ENCODE data around the gene PLEKHA5. TPM values are rescaled to one million over a fixed set of nuclear protein-coding genes. Genes with fewer than 3 reads are reported as not detected.
"Not testable (repeated sequence)": the region's sequence is repeated elsewhere in the genome, so short reads cannot be mapped to it uniquely, and the experiment has no call there.

Gene PLEKHA5
- total RNA-seq, 2 experiments from 2014 or later = 2.1 to 3.2 TPM

DNA sequence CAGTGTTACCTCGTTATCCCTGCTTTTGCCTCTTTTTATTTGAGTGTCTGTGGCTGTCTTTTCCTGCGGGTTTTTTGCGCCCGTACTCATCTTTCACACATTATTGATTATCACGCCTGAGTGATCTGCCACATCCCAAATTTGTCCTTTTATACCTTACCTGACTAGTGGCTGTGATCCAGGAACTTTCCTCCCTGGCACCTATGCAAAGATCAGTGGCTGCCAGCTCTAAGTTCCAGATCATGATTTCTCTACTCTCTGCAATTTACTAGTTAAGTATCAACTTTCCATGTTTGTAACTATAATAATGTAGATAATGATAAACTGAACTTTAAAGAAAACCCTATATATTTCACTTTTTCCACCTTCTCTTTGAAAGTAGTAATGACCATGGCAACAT is 36.9 kb downstream of the PLEKHA5 start:
- Mint-ChIP-seq H3K4me3 (no peak overlapping the region), H3K27me3 (no peaks in the 10 kb centered on the region), H3K36me3 (ENCODE audit: low read depth) (no peaks in the 10 kb centered on the region), H3K27ac (no peak overlapping the region), H3K9me3 (no peaks in the 10 kb centered on the region), H3K4me1 (ENCODE audit: low read depth) (no peaks in the 10 kb centered on the region)
- POLR2A ChIA-PET = no interaction called here
- TF ChIP-seq, protein P1, sequence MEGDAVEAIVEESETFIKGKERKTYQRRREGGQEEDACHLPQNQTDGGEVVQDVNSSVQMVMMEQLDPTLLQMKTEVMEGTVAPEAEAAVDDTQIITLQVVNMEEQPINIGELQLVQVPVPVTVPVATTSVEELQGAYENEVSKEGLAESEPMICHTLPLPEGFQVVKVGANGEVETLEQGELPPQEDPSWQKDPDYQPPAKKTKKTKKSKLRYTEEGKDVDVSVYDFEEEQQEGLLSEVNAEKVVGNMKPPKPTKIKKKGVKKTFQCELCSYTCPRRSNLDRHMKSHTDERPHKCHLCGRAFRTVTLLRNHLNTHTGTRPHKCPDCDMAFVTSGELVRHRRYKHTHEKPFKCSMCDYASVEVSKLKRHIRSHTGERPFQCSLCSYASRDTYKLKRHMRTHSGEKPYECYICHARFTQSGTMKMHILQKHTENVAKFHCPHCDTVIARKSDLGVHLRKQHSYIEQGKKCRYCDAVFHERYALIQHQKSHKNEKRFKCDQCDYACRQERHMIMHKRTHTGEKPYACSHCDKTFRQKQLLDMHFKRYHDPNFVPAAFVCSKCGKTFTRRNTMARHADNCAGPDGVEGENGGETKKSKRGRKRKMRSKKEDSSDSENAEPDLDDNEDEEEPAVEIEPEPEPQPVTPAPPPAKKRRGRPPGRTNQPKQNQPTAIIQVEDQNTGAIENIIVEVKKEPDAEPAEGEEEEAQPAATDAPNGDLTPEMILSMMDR (IDR thresholded peaks at IDR 0.05) = no peak
- ATAC-seq (no peak), DNase-seq (no peak)
- intact Hi-C loops (cut with micrococcal nuclease) = no loop called here
- CTCF ChIA-PET = no interaction called here

DNA sequence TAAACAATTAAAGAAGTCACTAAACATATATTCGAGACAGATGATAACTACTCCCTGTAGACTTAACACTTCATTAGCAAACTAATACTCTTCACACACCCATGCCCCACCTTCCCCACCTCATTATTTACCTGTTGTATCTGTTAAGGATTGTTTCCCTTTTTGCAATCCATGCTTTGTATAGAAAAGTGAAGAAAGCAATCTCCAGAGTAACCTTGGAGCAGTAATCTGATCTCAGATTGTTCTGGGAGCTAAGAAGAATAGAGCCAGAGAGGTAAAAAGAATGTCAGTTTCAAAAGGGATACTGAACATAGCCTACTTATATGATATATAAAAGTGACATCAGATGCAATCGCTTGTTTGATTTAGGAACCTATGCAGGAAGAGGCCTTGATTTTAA is 37.4 kb downstream of the PLEKHA5 start:
- H3K27me3 Mint-ChIP-seq = no peaks in the 10 kb centered on the region
- TF ChIP-seq, protein P1 (IDR thresholded peaks at IDR 0.05) = no peak
- H3K4me1 Mint-ChIP-seq (ENCODE audit: low read depth) = no peaks in the 10 kb centered on the region
- ATAC-seq = no peak
- ChIA-PET CTCF (no interaction called here), POLR2A (no interaction called here)
- no peaks in the 10 kb centered on the region for H3K9me3 Mint-ChIP-seq
- no peaks in the 10 kb centered on the region for H3K36me3 Mint-ChIP-seq (ENCODE audit: low read depth)
- H3K4me3 Mint-ChIP-seq = no peak overlapping the region
- intact Hi-C loops (cut with micrococcal nuclease) = no loop called here
- no peak overlapping the region for H3K27ac Mint-ChIP-seq
- no peak for DNase-seq

DNA sequence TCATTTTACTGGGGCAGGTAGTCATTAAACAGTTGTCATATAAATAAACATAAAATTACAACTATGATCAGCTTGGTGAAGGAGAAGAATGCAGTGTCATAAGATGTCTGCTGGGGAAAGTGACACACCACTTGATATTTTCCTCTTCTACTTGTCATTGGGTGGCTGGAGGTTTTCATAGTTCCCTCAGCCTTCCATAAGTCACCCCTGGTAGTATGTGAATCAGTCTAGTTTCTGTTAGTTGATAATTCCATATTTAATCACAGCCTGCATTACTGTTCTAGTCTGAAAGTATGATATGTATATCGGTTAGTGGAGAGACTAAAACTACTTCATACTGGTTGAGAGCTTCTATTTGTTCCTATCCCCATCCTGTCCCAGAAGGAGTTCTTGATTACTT is 38.2 kb downstream of the PLEKHA5 start:
- ChIA-PET CTCF (no interaction called here), POLR2A (no interaction called here)
- Mint-ChIP-seq H3K27me3 (no peaks in the 10 kb centered on the region), H3K9me3 (no peaks in the 10 kb centered on the region), H3K4me1 (ENCODE audit: low read depth) (no peaks in the 10 kb centered on the region), H3K27ac (no peak overlapping the region), H3K36me3 (ENCODE audit: low read depth) (no peaks in the 10 kb centered on the region), H3K4me3 (no peak overlapping the region)
- TF ChIP-seq, protein P1 (IDR thresholded peaks at IDR 0.05) = no peak
- ATAC-seq (no peak), DNase-seq (no peak)
- intact Hi-C loops (cut with micrococcal nuclease) = no loop called here

GRCh38 chr12:19168644-19169043 is 39.1 kb downstream of the PLEKHA5 start:
- Mint-ChIP-seq H3K4me1 (ENCODE audit: low read depth) (no peaks in the 10 kb centered on the region), H3K27me3 (no peaks in the 10 kb centered on the region), H3K9me3 (no peaks in the 10 kb centered on the region), H3K27ac (no peak overlapping the region), H3K4me3 (no peak overlapping the region), H3K36me3 (ENCODE audit: low read depth) (no peaks in the 10 kb centered on the region)
- TF ChIP-seq, protein P1 (IDR thresholded peaks at IDR 0.05) = no peak
- ChIA-PET POLR2A (no interaction called here), CTCF (no interaction called here)
- DNase-seq = no peak
- intact Hi-C loops (cut with micrococcal nuclease) = no loop called here
- no peak for ATAC-seq

GRCh38 chr12:19169222-19169621 is 39.7 kb downstream of the PLEKHA5 start:
- ATAC-seq = no peak
- H3K9me3 Mint-ChIP-seq = no peaks in the 10 kb centered on the region
- intact Hi-C loops (cut with micrococcal nuclease) = no loop called here
- no peak for DNase-seq
- CTCF ChIA-PET = no interaction called here
- H3K4me3 Mint-ChIP-seq = no peak overlapping the region
- POLR2A ChIA-PET = no interaction called here
- H3K4me1 Mint-ChIP-seq (ENCODE audit: low read depth) = no peaks in the 10 kb centered on the region
- TF ChIP-seq, protein P1 (IDR thresholded peaks at IDR 0.05) = no peak
- no peak overlapping the region for H3K27ac Mint-ChIP-seq
- no peaks in the 10 kb centered on the region for H3K27me3 Mint-ChIP-seq
- no peaks in the 10 kb centered on the region for H3K36me3 Mint-ChIP-seq (ENCODE audit: low read depth)

- H3K27ac Mint-ChIP-seq; H3K27me3 Mint-ChIP-seq; H3K9me3 Mint-ChIP-seq; ATAC-seq; POLR2A ChIA-PET; H3K4me3 Mint-ChIP-seq; DNase-seq; intact Hi-C loops (cut with micrococcal nuclease); H3K36me3 Mint-ChIP-seq (ENCODE audit: low read depth); H3K4me1 Mint-ChIP-seq (ENCODE audit: low read depth): not testable (repeated sequence)
- CTCF ChIA-PET = interaction anchor here (1.9 kb wide), 1 partner anchor 16 kb away, joined by 7 read pairs; no protein-coding TSS in a partner anchor
These were observed 40.8 kb downstream of the PLEKHA5 start for GRCh38 chr12:19170286-19170685.

Measured in activated CD8-positive, alpha-beta T cell treated with anti-CD3 and anti-CD28 coated beads for 36 hours (primary cell).